ENCODE results near the gene CRYGC. TPM values are rescaled to one million over a fixed set of nuclear protein-coding genes. Genes with fewer than 3 reads are reported as not detected.

Gene CRYGC
- total and polyA plus RNA-seq, 2 donors (not counting 1 experiment from before 2014, with no cell fraction given), result not detected

- H3K27ac ChIP-seq (ENCODE audit: low read length in 2 of 2), result no peak overlapping the region
- no peaks in the 10 kb centered on the region for H3K36me3 ChIP-seq (replicated peaks in 1 of 2; ENCODE audit: control extremely low read depth in 1 of 2, control insufficient read depth in 1 of 2, extremely low read depth in 1 of 2, insufficient read depth in 2 of 2, low read length in 1 of 2)
- H3K4me1 ChIP-seq (ENCODE audit: control insufficient read depth in 2 of 2, insufficient read depth in 2 of 2, low read length in 2 of 2), result no peaks in the 10 kb centered on the region
- no peak for DNase-seq
- peaks cover 0 to 12% (median 0%) of the 10 kb centered on the region in 3 donors for H3K9me3 ChIP-seq (ENCODE audit: control extremely low read depth in 1 of 3, control insufficient read depth in 2 of 3, insufficient read depth in 1 of 3, low read length in 2 of 3)
- CTCF ChIA-PET, result no interaction called here
- no peak overlapping the region for H3K9ac ChIP-seq (ENCODE audit: low read length)
- WGBS (ENCODE audit: insufficient coverage), result 38% methylated on average over 4 of the region's 8 CpGs
- POLR2A ChIA-PET, result no interaction called here
- Mint-ChIP-seq H3K4me3 (no peak overlapping the region), H3K27me3 (peaks cover 7% of the 10 kb centered on the region), H3K27ac (no peak overlapping the region), H3K9me3 (ENCODE audit: insufficient read depth) (peaks cover 7% of the 10 kb centered on the region), H3K4me1 (no peaks in the 10 kb centered on the region)
- no peaks in the 10 kb centered on the region for H3K79me2 ChIP-seq (ENCODE audit: control insufficient read depth, insufficient read depth, low read length)
- no peak overlapping the region for H2AFZ ChIP-seq (ENCODE audit: insufficient read depth, low read depth, low read length, poor library complexity, severe bottlenecking)
- no peak overlapping the region for H3K4me2 ChIP-seq (replicated peaks; ENCODE audit: low read depth, low read length, poor library complexity, severe bottlenecking)
- ATAC-seq (ENCODE audit: low read depth), result no peak
- H4K20me1 ChIP-seq (ENCODE audit: control insufficient read depth, insufficient read depth, low read length, poor library complexity, severe bottlenecking), result no peaks in the 10 kb centered on the region
- intact Hi-C loops (cut with micrococcal nuclease), result no loop called here
- H3K27me3 ChIP-seq (replicated peaks in 1 of 4; ENCODE audit: control extremely low read depth in 1 of 4, control insufficient read depth in 3 of 4, insufficient read depth in 4 of 4, low read length in 3 of 4), result no peaks in the 10 kb centered on the region
- TF ChIP-seq CTCF (IDR thresholded peaks at IDR 0.05) (no peak), EZH2 (IDR thresholded peaks at IDR 0.05; ENCODE audit: borderline replicate concordance, insufficient read depth, low read depth, low read length, poor library complexity, severe bottlenecking) (no peak)
- no peak overlapping the region for H3K4me3 ChIP-seq (ENCODE audit: control extremely low read depth in 1 of 5, extremely low read depth in 1 of 5, insufficient read depth in 1 of 5, low read depth in 2 of 5, low read length in 4 of 5)
Observed at GRCh38 chr2:208134928-208135586, 5.4 kb upstream of the CRYGC start.

DNA sequence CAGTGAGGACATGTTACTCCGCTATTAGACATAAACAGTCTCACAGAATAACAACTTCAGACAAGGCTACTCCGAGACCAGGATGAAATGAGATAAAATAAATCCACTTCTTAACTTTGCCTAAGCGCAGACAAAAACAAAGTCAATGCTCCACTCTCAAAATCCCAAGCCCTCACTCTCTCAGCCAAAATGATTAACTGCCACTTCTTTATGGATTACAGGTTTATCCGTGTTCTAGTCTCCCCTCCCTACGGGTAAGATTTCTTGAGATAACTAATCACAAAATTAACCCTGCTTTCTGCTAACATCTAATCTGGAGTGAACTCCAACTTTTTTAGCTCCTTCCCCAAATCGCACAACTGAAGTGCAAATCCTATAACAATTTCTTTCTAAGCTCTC, 1.1 kb upstream of the CRYGC start:
- no peak overlapping the region for H2AFZ ChIP-seq (ENCODE audit: insufficient read depth, low read depth, low read length, poor library complexity, severe bottlenecking)
- ChIA-PET POLR2A (no interaction called here), CTCF (no interaction called here)
- H3K4me3 ChIP-seq (ENCODE audit: control extremely low read depth in 1 of 5, extremely low read depth in 1 of 5, insufficient read depth in 1 of 5, low read depth in 2 of 5, low read length in 4 of 5), result no peak overlapping the region
- H3K4me2 ChIP-seq (replicated peaks; ENCODE audit: low read depth, low read length, poor library complexity, severe bottlenecking), result no peak overlapping the region
- no peaks in the 10 kb centered on the region for H3K9me3 Mint-ChIP-seq (ENCODE audit: insufficient read depth)
- no peak overlapping the region for H3K27ac ChIP-seq (ENCODE audit: low read length in 2 of 2)
- H3K27ac Mint-ChIP-seq, result no peak overlapping the region
- TF ChIP-seq EZH2 (IDR thresholded peaks at IDR 0.05; ENCODE audit: borderline replicate concordance, insufficient read depth, low read depth, low read length, poor library complexity, severe bottlenecking) (no peak), CTCF (IDR thresholded peaks at IDR 0.05) (no peak)
- H3K27me3 Mint-ChIP-seq, result peaks cover 24% of the 10 kb centered on the region
- no peak for DNase-seq
- 88% methylated on average over 5 of the region's 6 CpGs for WGBS (ENCODE audit: insufficient coverage)
- ATAC-seq (ENCODE audit: low read depth), result no peak
- intact Hi-C loops (cut with micrococcal nuclease), result no loop called here
- H3K4me1 ChIP-seq (ENCODE audit: control insufficient read depth in 2 of 2, insufficient read depth in 2 of 2, low read length in 2 of 2), result no peaks in the 10 kb centered on the region
- no peaks in the 10 kb centered on the region for H4K20me1 ChIP-seq (ENCODE audit: control insufficient read depth, insufficient read depth, low read length, poor library complexity, severe bottlenecking)
- H3K79me2 ChIP-seq (ENCODE audit: control insufficient read depth, insufficient read depth, low read length), result no peaks in the 10 kb centered on the region
- H3K27me3 ChIP-seq (replicated peaks in 1 of 4; ENCODE audit: control extremely low read depth in 1 of 4, control insufficient read depth in 3 of 4, insufficient read depth in 4 of 4, low read length in 3 of 4), result peaks cover 0 to 4% (median 1%) of the 10 kb centered on the region in 4 experiments
- H3K4me1 Mint-ChIP-seq, result no peaks in the 10 kb centered on the region
- H3K9me3 ChIP-seq (ENCODE audit: control extremely low read depth in 1 of 3, control insufficient read depth in 2 of 3, insufficient read depth in 1 of 3, low read length in 2 of 3), result no peaks in the 10 kb centered on the region
- no peak overlapping the region for H3K9ac ChIP-seq (ENCODE audit: low read length)
- H3K36me3 ChIP-seq (replicated peaks in 1 of 2; ENCODE audit: control extremely low read depth in 1 of 2, control insufficient read depth in 1 of 2, extremely low read depth in 1 of 2, insufficient read depth in 2 of 2, low read length in 1 of 2), result no peaks in the 10 kb centered on the region
- H3K4me3 Mint-ChIP-seq, result no peak overlapping the region
